GM21515 (cell line): ENCODE data around the gene PKNOX2.
"Not testable (repeated sequence)": the region's sequence is repeated elsewhere in the genome, so short reads cannot be mapped to it uniquely, and the experiment has no call there.

Experiments used
- ATAC-seq: cut with Tn5 transposase; IDR thresholded peaks from one replicate; pipeline ENCODE4 v1.9.1; 2021; ENCODE audit not compliant: unreplicated experiment

The PKNOX2 gene

DNA sequence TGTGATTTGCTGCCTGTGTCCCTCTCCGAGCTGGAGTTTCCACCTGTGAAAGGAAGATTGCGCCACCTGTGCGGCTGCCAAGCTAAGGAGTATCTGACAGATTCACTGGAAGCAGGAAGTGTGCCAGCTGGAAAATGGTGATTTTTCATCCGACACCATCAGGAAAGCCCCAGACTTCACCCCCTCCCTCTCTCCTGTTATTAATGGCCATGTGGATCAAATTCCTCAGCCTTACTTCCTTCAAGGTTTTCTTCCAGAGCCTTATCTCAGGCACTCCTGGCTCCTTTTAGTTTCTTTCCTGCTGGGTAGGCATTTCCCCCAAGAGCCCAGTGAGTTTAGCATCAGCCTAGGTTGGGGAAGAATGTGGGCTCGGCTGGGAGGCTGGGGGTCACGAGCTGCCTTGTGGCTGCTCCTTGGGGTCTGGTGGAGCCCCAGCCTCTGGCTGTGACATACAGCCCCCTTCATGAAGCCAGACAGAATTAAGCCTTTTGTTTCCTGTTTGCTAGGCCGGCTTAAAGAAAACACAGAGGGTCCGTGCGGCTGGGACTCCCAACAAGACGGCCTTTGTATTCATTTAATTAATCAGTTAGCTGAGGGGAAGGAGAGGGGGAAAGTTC is 37.1 kb downstream of the PKNOX2 start:
- ATAC-seq, result no peak

DNA sequence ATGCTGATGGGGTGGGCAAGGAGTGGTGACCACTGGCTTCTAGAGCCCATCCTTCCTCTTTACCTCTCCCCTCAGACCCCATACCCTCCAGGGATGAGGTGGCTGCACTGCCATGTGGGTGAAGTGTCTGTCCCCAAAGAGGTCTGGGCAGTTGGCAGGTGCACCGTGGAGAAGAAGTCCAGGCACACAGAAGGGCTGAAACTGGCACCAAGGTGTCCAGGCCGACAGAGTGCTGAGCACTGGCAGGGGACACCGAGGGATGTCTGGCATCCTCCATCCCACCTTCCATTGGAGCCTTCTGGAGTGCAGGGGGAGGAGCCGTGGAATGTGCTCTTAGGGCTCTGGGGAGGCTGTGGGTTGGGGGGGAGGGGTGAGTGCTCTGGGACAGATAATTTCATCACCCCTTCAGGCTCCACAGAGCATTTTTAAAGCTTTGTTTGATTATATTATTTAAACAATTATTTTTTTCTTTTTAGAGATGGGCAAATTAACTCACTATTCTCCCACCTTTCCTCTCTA is 37.9 kb downstream of the PKNOX2 start:
- no peak for ATAC-seq

DNA sequence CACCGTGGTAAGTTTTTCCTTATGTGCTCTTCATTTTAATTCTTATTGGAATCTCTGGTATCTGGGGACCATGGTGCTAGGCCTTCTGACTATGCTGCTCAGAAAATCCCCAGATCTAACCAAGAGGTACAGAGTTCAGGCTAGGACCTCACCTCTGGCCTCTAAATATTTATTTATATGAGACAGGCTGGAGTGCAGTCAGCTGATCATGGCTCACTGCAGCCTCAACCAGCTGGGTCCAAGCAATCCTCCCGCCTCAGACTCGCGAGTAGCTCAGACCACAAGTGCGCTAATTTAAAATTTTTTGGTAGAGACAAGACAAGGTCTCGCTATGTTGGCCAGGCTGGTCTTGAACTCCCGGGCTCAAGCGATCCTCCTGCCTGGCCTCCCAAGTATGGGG is 38.4 kb downstream of the PKNOX2 start:
- no peak for ATAC-seq

DNA sequence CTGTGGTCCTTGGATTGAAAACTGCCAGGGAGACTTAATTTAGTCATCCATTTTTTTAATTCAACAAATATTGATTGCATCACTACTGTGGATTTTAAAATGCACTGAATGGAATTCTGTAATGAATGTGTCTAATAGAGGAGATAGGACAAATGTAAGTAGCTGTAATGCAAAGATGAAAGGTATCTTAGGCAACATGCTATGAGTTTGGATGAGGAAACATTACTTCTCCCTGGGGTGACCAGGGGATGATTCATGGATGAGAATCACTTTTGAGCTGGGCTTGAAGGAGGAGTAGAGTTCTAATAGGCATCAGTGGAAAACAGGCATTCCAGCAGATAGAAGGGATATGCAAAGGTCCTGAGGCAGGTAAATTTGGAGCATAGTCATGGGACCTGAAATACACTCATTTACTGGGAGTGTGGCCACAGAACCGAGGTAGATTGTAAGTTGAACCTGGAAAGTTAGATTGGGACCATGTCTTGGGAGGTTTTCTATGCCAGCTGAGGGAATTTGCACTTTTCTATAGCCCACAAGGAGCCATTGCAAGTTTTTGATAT is 43.4 kb downstream of the PKNOX2 start:
- ATAC-seq, result no peak

DNA sequence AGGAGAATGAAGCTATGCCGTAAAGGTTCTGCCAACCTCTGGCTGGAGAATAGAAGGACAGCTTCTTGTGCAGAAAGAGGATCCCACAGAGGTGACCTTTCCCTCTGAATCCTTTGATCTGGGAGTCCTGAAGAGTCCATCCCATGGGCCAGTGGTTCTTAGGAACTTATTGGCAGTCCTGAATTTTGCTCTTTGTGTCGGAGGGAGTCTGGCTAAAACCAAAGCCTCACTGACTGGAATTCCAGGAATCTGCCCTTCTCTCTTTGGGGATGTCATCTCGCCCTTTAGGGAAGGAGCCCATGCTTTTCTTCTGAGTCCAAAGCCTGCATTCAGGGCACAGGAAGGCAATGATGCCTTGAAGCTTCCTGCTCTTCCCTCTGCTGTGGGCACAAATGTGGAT is 45.5 kb downstream of the PKNOX2 start:
- ATAC-seq, result no peak

DNA sequence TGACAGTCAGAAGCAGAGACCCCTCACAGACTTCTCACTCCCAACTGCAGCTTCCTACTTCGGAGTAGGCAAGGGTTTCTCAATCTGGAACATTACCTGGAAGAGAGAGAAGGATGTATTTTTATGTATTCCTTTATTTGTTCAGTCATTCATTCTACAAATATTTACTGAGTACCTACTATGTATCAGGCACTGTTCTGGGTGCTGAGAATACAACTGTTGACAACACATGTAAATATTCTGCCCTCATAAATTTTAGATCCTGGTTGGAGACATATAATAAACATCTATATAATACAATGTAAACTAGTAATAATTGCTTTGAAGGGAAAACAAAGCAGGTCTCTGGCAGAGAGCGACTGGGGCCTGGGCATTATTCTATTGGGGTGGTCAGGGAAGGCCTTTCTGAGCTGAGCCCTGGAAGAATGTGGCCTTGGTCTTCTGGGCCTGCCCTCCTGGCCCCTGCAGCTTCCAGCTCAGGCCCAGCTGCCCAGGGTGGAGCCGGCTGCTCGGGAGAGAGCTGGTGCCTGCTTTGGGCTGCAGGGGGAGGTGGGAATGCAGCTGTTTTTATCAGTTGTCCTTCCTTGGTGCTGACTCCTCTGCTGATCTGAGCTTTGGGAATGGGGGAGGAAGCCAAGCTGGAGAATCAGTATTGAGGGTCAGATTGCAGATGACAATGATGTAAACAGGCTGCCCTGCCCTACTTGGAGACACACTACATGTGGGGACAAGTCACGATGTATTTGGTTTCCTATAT is 46.8 kb downstream of the PKNOX2 start:
- ATAC-seq, result no peak

DNA sequence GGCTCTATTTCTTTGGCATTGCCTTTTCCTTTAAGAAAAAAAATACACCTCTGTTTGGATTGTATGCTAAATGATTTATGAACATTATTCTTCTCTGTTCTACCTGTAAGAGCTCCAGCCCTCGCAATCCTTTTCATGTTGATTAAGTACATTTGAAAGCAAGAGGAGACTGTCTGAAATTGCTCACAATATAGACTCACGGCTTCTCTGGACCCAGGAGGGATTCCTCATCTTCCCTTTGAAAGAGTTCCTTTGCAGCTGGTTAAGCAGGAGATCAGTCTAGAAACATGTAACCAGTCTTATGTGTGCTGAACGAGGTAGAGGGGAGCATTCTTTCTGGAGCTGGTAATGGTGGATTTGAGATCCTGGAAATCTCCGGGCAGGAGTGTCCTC is 47.4 kb downstream of the PKNOX2 start:
- ATAC-seq, result no peak

DNA sequence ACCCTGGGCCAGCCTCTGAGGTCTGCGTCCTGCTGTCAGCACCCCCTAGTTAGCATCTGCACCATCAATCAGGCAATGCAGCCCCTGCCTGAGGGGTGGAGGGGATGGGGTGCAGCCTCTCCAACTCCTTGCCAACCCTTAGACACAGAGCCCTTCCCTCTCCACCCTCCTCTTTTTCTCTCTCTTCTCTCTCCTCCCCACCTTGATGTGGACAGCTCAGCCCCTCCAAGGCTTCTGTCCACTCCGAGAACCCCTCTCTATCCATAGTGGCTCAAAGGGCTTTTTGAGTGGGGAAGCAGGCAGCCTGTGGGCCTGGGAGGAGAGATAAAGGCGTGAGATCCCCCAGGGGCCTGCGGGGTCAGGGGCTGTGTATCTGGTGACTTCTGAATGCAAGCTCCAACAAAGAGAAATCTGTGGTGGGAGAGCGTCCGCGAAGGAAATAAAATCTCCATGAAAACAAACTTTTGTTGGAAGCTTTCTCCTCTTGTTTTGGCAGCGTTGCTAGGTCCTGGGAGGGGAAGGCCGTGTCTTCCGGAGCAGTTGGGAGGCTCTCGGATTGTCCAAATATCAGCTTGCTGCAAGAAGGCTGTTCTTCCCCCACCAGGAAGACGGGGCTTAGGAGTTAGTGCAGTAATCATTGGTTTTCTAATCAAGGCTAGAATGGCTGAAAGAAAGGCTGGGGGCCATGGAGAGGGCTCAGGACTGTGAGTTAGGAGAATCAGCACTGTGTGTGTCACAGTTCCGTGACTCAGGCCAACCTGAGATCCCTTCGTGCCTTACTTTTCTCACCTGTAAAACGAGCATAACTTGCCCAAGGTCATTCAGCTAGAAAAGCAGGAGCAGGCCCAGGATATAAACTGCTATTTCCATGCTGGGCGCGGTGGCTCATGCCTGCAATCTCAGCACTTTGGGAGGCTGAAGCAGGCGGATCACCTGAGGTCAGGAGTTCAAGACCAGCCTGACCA is 50.3 kb downstream of the PKNOX2 start:
- ATAC-seq, result no peak

DNA sequence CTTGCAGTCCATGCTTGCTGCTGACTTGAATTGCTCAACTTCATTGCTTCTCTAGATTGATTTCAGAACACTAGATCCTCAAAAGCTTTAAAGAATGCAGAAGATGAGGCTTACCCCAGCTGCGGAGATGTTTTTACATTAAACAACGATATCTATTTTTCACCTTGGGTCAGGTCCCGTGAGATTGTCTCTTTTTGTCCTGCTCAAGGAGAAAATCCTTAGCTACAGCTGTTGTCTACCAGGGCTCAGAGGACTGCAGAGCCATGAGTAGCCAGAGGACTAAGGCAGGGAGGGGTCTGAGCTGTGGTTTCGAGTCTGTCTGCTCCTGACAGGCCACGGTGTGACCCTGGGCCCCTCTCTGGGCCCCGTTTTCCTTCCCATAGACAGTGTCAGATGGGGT is 51.4 kb downstream of the PKNOX2 start:
- no peak for ATAC-seq

DNA sequence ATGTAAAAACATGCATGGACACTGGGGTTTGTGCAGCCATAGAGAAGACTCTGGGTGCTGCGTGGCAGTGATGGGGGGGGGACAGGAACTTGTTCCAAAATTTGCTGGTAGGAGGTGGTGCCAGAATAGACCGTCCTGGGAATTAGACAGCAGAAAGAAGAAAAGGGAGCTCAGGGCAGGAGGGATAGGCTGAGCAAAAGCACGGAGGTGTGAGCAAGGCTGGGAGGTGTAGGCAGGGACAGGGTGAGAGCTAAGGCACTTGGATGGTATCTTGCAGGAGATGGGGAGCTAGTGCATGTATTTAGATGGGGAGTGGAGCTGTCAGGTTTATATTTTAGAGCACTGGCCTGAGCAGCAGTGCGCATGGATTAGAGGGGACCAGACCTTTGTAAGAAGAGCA is 53.8 kb downstream of the PKNOX2 start:
- no peak for ATAC-seq

DNA sequence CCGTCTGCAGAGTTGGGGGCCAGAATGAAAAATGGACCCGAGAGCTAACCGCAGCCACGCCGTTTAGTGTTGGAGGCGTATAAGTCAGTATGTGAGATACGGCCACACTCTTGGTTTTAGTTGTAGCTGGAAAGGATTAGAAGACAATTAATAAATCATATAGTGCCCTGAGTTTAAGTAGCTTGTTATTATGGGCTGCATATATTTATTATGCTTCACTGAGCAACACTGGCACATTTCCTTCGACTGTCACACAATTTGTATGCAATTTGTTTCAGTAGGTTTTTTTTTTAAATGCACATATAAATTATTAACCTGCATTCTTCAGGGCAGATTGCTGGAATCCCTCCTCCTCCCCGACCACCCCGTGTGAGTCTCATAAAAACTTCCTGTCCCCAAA is 56.9 kb downstream of the PKNOX2 start:
- no peak for ATAC-seq

DNA sequence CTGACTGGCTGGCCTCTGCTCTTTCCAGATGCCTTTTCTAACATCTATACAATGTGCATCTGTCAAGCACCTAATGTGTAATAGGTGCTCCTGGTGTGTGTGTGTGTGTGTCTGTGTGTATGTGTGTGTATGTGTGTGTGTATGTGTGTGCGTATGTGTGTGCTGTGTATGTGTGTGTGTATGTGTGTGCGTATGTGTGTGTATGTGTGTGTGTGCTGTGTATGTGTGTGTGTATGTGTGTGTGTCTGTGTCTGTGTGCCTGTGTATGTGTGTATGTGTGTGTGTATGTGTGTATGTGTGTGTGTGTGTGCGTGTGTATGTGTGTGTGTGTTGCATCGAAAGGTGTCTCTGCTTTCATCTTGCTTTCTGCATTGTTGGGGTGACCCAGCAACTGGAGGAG is 57.9 kb downstream of the PKNOX2 start:
- ATAC-seq, result no peak

DNA sequence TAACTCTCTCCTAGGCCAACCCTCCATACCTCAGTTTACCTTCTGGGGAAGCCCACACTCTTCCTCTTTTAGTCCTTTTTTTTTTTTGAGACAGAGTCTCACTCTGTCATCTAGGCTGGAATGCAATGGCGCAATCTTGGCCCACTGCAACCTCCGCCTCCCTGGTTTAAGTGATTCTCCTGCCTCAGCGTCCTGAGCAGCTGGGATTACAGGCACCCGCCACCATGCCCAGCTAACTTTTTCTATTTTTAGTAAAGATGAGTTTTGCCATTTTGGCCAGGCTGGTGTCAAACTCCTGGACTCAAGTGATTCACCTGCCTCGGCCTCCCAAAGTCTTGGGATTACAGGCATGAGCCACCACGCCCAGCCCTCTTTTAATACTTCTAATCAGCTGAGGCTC is 58.6 kb downstream of the PKNOX2 start:
- not testable (repeated sequence) for ATAC-seq

DNA sequence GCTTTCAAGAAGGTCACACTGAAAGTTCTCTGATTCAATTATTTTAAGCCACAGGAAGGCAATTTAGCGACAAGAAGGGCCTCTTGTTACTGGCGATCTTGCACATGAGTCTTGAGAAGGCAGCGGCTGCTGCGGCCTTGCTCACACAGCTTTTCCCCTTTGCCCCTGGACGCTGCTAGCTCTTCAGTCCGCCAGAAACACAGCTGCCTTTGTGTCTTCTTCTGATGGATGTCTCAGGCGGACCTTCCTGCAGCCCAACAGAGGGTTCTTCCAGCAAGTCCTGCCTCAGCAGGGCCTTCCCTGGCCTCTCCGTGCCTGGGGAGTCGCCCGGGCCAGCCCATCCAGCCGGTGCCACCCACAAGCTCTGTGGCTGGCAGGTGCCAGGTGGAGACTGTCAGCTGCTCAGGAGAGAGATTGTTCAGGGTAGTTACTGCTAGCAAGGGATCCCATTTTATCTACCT is 59.4 kb downstream of the PKNOX2 start:
- no peak for ATAC-seq

DNA sequence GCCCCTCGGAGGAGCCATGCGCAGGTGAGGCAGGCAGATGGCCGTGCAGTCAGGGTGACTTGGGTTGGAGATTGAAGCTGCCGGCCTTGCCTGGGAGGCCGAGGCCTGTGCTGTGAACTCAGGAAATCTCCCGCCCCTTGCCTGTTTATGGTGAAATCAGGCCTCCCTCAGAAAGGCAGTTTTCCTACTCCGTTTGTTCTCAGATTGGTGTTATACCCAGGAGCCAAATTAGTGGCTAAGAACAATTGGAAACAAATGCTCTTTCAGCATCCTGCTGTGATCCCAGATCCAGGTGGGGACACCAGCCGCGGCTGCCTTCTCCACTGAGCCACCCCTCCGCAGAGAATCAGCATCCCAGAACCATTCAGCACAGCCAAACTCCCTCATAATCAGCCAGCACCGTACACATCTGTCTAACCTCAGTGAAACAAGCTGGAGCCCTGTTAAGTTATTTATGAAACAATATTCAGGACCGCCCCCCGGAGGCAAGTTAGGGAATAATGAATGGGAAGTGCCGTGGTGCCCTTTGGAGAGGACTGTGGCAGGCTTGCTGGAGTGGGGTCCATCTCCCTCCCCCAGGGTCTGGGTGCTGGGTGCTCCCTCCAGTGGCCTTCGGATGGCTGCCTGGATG is 60.0 kb downstream of the PKNOX2 start:
- no peak for ATAC-seq

DNA sequence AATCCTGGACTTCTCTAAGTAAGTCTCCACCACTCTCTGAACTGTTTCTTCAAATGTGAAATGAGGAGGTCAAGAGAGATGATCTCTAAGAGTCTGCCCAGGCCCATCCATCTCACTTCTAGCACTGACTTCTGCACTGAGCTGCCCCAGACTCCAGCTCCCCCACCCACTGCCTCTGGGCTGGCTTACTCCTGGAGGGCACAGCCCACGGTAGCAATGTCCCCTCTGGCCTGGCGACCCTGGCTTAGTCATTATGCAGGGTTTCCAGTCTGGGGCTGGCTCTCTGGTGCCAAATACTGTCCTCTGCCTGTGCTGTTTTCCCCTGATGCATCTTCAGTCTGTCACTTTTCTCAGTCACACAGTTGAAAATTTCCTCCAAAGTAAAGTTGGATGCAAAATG is 60.9 kb downstream of the PKNOX2 start:
- ATAC-seq, result no peak

DNA sequence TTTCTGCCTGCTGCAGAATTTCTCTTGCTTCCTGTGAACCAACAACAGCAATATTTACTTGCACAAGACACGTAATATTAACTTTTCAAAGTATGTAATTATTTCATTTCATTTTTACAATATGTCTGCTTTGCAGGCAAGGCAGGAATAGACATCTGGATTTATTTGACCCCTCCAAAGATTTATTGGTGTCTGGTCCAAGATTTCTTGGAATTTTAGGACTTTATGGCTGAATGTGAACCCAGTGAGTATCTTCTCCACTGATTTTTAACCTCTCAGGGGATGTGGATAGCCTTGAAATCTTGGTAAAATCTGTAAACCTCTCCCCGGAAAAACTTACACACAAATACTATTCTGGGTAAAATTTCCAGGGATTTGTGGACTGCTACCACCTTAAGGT is 61.5 kb downstream of the PKNOX2 start:
- no peak for ATAC-seq

DNA sequence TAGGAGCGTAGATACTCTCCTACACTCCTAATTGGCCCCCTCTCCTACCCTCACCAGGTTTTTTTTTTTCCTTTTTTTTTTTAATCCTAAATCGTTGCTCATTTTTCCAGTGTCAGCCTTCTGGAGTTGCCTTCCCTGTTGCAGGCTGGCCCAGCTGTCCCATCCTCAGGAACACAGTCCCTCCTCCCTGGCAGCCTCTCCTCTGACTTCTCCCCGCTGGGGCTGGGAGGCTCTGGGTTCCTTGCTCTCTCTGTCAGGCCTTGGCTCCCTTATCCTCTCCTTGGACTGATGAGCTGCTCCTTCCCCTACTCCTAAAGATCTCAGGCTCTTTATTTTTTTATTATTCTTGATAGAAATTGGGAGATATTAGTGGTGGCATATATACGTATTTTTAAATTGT is 62.2 kb downstream of the PKNOX2 start:
- no peak for ATAC-seq

DNA sequence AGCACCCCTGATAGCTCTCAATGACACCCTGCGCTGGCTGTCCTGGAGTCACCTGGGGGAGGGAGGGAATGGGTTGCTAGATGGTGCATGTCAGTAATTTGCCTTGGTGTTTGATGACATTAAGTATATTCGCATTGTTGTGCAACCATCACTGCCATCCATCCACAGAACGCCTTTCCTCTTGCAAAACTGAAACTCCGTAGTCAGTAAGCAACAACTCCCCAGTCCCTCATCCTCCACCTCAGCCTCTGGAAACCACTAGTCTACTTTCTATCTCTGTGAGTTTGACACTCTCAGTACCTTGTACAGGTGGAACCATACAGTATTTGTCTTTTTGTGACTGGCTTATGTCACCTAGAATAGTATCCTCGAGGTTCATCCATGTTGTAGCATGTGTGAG is 62.6 kb downstream of the PKNOX2 start:
- no peak for ATAC-seq

DNA sequence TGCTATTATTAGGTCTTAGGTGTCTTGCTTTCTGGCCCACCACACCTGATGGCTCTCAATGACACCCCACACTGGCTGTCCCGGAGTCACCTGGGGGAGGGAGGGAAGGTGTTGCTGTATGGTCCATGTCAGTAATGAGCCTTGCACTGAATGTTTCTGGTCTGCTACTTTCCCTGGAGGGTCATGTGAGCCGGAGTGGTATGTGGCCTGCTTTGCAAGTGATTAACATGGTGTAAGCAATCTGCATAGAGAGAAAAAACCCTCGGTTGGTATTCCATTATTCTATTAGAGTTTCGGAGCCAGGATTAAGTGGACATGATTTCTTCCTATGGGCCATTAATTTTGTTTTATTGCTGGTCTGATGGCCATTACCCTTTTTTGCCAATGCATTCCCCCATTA is 63.9 kb downstream of the PKNOX2 start:
- ATAC-seq, result no peak

DNA sequence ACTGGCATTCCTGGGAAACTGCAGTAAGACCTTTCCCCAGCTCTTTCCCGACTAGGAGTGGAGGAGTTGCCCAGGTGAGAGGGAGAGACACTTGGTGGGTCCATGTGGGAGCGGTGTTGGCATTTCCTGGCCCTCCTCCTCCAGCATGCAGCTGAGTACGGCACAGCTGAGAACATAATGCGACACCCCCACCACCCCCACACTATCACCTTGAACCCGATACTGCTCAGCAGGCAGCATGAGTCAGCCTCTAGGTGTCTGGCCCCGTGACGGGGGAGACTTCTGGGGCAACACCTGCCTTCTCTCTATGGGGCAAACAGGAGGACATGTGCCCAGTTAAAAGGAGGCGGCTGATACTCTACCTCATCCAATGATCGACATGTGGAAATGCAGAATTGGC is 64.4 kb downstream of the PKNOX2 start:
- ATAC-seq, result no peak
